Right lobe of liver (tissue), 4 donors: ENCODE results near the gene KCNG3.

Experiments used
- POLR2A ChIP-seq: fragments of 450-650 bp; IDR thresholded peaks from one replicate; pipeline ENCODE4 v1.6.1; 2017; ENCODE audit warnings: antibody characterized with exemption, mild to moderate bottlenecking
- TF ChIP-seq, protein P1 (sequence below), 4 donors: fragments of 200-600 bp in 3 of 4; fragments of 450-650 bp in 1 of 4; IDR thresholded peaks; one replicate each; pipeline versions ENCODE4 v1.5.1 to v1.8.0; 2016 to 2022; ENCODE audit warnings: antibody characterized with exemption in 4 of 4, mild to moderate bottlenecking in 2 of 4
- donor health status: DM: no; HTN: no; CAD: no.
- donor health status: DM: no; HTN: no; CAD: no.
- donor health status: DM: no; HTN: yes; CAD: no.

DNA sequence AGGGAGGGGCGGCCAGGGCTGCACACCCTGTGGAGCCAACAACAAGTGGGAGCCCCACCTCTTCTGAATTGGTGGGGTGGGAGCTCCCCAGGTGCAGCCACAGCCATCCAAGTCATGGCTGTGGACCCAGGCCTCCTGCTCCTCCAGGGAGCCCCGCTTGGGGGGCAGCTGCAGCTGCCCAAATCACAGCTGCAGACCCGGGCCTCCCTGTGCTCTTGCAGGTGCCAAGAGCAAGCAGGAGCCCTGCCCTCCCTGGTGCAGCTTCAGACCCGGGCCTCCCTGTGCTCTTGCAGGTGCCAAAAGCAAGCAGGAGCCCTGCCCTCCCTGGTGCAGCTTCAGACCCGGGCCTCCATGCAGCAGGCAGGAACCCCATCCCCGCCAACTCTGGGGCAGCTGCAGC is 86.3 kb downstream of the KCNG3 start:
- TF ChIP-seq, protein P1, sequence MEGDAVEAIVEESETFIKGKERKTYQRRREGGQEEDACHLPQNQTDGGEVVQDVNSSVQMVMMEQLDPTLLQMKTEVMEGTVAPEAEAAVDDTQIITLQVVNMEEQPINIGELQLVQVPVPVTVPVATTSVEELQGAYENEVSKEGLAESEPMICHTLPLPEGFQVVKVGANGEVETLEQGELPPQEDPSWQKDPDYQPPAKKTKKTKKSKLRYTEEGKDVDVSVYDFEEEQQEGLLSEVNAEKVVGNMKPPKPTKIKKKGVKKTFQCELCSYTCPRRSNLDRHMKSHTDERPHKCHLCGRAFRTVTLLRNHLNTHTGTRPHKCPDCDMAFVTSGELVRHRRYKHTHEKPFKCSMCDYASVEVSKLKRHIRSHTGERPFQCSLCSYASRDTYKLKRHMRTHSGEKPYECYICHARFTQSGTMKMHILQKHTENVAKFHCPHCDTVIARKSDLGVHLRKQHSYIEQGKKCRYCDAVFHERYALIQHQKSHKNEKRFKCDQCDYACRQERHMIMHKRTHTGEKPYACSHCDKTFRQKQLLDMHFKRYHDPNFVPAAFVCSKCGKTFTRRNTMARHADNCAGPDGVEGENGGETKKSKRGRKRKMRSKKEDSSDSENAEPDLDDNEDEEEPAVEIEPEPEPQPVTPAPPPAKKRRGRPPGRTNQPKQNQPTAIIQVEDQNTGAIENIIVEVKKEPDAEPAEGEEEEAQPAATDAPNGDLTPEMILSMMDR (IDR thresholded peaks at IDR 0.05): no peak
- TF ChIP-seq POLR2A: no peak
